Measurements from ENCODE around the gene CBX7. TPM values are rescaled to one million over a fixed set of nuclear protein-coding genes. Genes with fewer than 3 reads are reported as not detected.

Gene CBX7
- total RNA-seq, 4 donors from 2014 or later: 189 to 264 (median 206) TPM

GRCh38 chr22:39152024-39152510 is 413 bp downstream of the CBX7 start:
- Histone ChIP-seq H3K4me3 (peak overlapping the region; percentile 90 to 97 (median 92)), H3K4me1 (peaks cover 0 to 59% (median 30%) of the 10 kb centered on the region in 4 donors), H3K36me3 (peaks cover 0 to 15% (median 0%) of the 10 kb centered on the region in 3 donors), H3K27me3 (no peaks in the 10 kb centered on the region), H3K9me3 (no peaks in the 10 kb centered on the region), H3K27ac (peak overlapping the region; percentile 97 to 100 (median 99))
- 6 to 48% methylated on average over 2 to 39 of the region's 44 CpGs for WGBS, 2 donors
- peak in 1 of 2 donors; percentile 14 for DNase-seq (ENCODE audit: low spot score in 2 of 2)
- TF ChIP-seq CTCF (IDR thresholded peaks at IDR 0.05) (no peak), POLR2A (IDR thresholded peaks at IDR 0.05) (no peak), EP300 (IDR thresholded peaks at IDR 0.05) (no peak)

- H3K27ac ChIP-seq: peak overlapping the region; percentile 97 to 100 (median 99)
- H3K27me3 ChIP-seq: no peaks in the 10 kb centered on the region
- H3K4me1 ChIP-seq: peaks cover 0 to 64% (median 35%) of the 10 kb centered on the region in 4 donors
- DNase-seq (ENCODE audit: low spot score in 2 of 2): peak in 1 of 2 donors; percentile 15
- TF ChIP-seq CTCF (IDR thresholded peaks at IDR 0.05): no peak
- TF ChIP-seq EP300 (IDR thresholded peaks at IDR 0.05): peak in 1 of 2 donors; percentile 5
- WGBS, 2 donors: 35 to 40% methylated on average over 15 to 16 of the region's 16 CpGs
- peak overlapping the region; percentile 90 to 97 (median 92) for H3K4me3 ChIP-seq
- H3K36me3 ChIP-seq: peaks cover 0 to 15% (median 0%) of the 10 kb centered on the region in 3 donors
- H3K9me3 ChIP-seq: no peaks in the 10 kb centered on the region
Measured at GRCh38 chr22:39151329-39151975, 1.0 kb downstream of the CBX7 start.

- peak in 1 of 2 donors; percentile 10 for DNase-seq (ENCODE audit: low spot score in 2 of 2)
- 40 to 48% methylated on average over 6 of the region's 6 CpGs for WGBS, 2 donors
- TF ChIP-seq EP300 (IDR thresholded peaks at IDR 0.05) (no peak), CTCF (IDR thresholded peaks at IDR 0.05) (no peak), POLR2A (IDR thresholded peaks at IDR 0.05) (no peak)
- H3K27ac ChIP-seq: peak overlapping the region; percentile 97 to 100 (median 99)
- peaks cover 0 to 70% (median 40%) of the 10 kb centered on the region in 4 donors for H3K4me1 ChIP-seq
- peak overlapping the region in 3 of 4 donors; percentile 91 to 97 (median 93) for H3K4me3 ChIP-seq
- H3K9me3 ChIP-seq: no peaks in the 10 kb centered on the region
- peaks cover 0 to 15% (median 0%) of the 10 kb centered on the region in 3 donors for H3K36me3 ChIP-seq
- H3K27me3 ChIP-seq: no peaks in the 10 kb centered on the region
Measured at GRCh38 chr22:39150848-39151215, 1.6 kb downstream of the CBX7 start.

GRCh38 chr22:39149915-39150847 is 2.3 kb downstream of the CBX7 start:
- Histone ChIP-seq H3K4me1 (peaks cover 0 to 71% (median 42%) of the 10 kb centered on the region in 4 donors), H3K9me3 (no peaks in the 10 kb centered on the region), H3K27ac (peak overlapping the region; percentile 97 to 100 (median 99)), H3K4me3 (peak overlapping the region in 2 of 4 donors; percentile 9 to 97), H3K27me3 (no peaks in the 10 kb centered on the region), H3K36me3 (peaks cover 0 to 15% (median 0%) of the 10 kb centered on the region in 3 donors)
- WGBS, 2 donors: 61 to 65% methylated on average over 15 to 16 of the region's 16 CpGs
- peak in 1 of 2 donors; percentile 14 for DNase-seq (ENCODE audit: low spot score in 2 of 2)
- peak in 1 of 5 experiments; percentile 10 for TF ChIP-seq CTCF (IDR thresholded peaks at IDR 0.05)
- no peak for TF ChIP-seq EP300 (IDR thresholded peaks at IDR 0.05)
- no peak for TF ChIP-seq POLR2A (IDR thresholded peaks at IDR 0.05)
